Germinal center (tissue), 1 donor: ENCODE measurements around the gene ETFA.
"Not testable (repeated sequence)": the region's sequence is repeated elsewhere in the genome, so short reads cannot be mapped to it uniquely, and the experiment has no call there.

ENCODE experiments used
- DNase-seq: peaks from one replicate; pipeline ENCODE4 v3.0.0; 2012; ENCODE audit warnings: mixed read lengths, low spot score

The ETFA gene

GRCh38 chr15:76270876-76271275 lies 40.4 kb downstream of the ETFA start:
- DNase-seq = no peak

DNA sequence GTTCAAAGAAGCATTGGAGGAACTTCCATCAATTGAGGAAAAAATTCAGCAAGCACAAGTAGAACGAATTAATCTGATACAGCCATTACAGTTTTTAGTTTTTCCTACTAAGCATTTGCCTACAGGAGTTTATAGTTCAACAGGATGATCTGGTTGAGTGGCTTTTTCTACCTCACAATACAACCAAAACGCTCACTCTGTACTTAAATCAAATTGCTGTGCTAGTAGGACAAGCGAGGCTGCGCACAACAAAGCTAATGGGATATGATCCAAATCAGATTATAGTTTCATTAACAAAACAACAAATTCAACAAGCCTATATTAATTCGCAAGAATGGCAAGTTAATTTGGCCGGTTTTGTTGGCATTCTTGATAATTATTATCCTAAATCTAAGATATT lies 44.2 kb downstream of the ETFA start:
- no peak for DNase-seq

DNA sequence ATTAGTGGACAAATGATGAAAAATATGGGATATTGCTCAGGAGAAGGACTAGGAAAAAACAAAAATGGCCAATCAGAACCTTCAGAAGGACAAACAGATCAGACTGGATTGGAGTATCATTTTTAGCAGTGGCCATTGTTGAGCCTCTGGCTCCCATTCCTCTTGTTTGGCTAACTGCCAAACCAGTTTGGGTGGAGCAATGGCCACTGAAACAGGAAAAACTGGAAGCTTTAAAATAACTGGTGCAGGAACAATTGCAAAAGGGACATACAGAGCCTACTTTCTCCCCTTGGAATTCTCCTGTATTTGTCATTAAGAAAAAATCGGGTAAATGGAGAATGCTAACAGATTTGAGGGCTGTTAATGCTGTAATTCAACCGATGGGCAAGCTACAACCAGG lies 45.5 kb downstream of the ETFA start:
- DNase-seq = not testable (repeated sequence)

DNA sequence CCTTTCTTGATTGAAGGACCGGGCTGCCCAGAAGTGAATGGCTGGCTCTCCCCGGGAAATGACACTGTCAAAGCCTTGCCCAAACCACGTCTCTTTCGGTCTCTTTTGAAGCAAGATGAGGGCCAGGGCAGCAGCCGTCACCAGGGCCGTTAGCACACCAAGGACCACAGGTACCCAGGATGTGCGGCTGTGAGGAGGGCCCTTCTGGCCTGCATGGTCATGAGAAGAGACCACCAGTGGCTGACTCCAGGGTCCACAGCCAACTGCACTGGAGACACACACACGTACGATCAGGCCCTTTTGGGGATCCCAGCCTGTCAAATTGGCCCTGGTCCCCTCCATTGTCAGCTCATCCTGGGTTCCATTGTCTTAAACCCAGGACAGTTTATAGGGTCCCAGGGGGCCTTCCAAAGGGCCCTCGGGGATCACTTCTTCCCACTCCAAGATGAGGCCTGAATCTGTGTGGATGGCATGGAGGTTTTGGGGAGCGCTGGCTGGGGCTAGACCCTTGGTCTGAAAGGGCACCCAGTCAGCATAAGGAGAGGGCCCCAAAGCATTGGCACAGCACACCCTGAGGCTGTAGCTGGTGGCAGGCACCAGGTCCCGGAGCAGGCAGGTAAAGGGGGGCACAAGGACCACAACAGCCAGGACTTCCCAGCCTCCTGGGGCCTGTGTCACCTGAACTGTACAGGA lies 50.9 kb downstream of the ETFA start:
- DNase-seq = no peak

GRCh38 chr15:76259392-76259791 lies 51.9 kb downstream of the ETFA start:
- no peak for DNase-seq

- DNase-seq = no peak
These were observed 52.8 kb downstream of the ETFA start for GRCh38 chr15:76258460-76258859.

DNA sequence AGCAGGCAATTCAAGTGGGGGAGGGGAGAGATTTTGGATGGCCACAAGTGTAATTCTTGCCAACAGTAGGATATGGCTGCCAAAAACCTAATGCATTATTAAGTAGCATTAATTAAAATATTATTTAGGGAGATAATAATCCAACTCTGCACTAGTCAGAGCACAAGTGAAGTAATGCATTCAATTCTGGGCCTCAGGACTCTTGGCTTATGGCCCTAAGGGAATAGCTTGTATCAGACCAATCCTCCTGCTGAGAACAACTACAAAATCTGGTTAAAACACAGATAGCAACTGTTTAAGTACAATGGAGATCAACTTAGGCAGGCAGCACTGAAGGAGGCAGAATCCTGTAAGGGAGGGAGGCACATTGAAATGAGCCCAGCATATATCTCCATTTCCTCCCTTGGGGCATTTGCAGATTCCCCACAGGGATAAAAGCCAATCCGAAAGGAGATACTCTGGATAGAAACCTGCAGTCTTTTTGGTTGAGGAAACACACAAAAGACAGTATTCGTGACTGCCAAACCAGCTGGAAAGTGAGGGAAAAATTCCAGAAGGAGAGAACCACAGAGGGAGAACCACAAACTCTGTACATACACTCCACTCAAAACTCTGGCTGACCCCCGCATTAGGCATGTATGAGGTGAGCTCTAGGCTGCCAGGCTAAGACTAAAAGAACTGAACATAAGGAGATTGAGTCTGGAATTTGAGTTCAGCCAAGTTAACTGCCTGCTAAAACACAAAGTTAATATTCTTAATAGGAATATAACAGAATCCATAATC lies 57.4 kb downstream of the ETFA start:
- DNase-seq = no peak

DNA sequence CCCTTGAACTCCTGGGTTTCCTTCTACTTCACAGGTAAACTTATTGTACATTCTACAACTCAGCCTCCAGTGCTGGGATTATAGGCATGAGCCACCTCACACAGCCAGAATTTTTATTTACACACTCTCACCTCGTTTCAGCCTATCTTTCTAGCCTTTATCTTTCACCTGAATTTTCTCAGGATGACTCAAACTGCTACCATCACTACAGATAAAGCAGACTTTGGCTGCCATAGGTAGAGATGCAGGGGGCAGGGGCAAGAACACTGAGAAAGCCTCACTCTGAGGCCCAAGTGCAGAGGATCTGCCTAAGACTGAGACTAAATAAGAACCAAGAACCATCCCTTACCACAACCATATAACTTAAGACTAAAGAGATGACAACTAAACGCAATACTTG lies 59.0 kb downstream of the ETFA start:
- no peak for DNase-seq

GRCh38 chr15:76251717-76252116 lies 59.6 kb downstream of the ETFA start:
- DNase-seq = no peak

DNA sequence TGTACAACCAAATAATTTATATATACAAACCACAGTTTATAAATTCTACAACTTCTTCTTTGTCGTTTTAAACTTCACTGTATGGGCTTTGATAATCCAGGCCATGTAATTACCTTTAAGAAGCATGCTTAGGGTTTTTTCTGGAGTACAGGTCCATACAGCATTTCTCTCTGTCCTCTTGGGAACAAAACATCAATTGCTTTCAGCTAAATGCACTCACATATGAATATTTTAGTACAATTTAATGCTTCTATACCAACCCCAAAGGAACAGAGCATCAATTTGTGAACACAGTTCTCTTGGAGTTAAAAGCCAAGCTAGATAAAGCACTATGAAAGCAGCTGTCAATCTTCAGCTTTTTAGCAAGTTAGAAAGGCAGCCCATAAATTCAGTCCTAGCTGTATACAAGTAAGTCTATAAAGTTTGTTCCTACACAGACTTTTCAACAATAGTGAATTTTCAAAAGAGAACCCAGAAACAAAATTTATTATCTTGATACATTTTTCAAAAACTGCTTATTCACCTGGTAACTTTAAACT lies 66.1 kb downstream of the ETFA start:
- DNase-seq = no peak

DNA sequence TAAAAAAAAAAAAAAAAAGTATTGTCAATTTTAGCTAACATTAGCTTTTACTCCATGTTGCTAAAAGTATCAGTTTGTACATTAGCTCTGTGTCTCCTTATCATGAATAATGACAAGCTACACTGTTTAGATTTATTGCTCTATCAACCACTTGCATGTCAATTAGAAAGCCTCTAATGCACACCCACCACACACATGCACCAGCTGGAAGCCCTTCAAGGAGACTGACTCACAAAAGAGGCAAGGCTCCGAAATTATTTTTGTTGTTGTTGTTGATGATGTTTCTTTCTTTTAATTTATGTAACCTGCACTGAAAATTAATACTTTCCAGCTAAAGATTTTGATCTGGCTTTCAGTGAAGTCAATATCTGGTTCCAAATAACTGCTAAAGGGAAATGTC lies 71.5 kb downstream of the ETFA start:
- no peak for DNase-seq

DNA sequence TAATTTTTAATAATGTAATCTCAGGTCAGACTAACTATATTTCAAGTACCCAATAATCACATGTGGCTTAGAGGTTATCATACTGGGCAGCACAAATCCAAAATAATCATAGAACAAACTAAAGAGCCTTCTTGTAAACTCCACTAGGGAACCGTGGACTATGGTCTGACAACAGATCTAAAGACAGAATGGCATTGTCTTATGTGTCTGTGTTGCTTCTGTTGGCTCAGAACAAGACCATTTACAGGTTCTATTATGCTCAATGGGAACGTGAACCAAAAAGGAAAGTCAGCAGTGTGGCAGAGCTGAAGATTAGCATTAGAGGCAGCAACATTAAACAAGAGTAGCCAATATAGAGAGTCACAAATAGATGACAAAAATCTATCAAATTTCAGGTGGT lies 74.9 kb downstream of the ETFA start:
- DNase-seq = no peak

DNA sequence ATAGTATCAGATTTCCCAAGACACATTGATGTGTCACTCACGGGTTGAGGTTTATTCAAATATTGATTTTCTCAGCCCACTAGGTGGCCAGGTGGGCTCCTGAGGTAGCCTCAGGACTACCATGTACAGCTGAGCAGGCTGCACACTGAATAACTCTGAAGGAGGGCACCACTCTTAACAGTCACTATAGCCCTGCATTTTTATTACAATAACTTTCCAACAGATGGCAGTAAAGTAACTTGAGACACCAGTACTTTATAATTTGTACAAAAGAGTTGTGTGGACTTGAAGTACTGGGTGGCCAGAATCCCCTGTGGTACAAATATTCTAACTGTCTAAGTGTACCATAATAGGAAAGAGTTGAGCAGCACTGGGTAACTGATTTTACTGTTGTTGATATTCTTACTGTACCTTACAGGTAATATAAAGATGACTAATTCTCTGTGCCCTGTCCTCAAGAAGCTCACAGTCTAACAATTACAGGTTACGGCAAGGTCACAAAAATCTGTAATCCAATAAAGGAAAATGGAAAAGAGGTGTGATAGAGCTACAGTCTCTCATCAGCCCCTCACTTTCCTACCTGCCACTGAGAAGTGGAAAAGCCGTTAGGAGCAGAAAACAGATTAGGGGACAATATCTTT lies 76.0 kb downstream of the ETFA start:
- DNase-seq = peak; percentile 11

GRCh38 chr15:76234337-76234889 lies 76.9 kb downstream of the ETFA start:
- DNase-seq = no peak

GRCh38 chr15:76233921-76234320 lies 77.3 kb downstream of the ETFA start:
- DNase-seq = no peak

GRCh38 chr15:76229266-76229665 lies 82.0 kb downstream of the ETFA start:
- no peak for DNase-seq

DNA sequence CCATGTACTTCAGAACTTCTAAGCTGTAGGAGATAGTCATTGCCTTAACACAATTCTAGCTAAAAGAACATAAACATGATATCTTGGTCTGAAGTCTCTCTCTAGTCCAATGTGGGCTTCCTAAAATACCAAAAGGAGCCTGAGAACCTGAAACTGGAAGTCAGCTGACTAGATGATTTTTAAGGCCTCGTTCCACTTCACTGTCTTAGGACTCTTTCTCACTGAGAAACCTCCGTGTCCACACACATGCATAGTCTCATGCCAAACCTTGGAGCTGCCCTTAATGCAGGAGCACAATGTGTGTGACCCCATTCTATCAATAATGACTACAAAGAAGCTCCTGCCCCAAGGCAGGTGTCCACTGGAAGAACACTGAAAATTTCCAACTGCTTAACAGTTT lies 87.7 kb downstream of the ETFA start:
- DNase-seq = no peak

DNA sequence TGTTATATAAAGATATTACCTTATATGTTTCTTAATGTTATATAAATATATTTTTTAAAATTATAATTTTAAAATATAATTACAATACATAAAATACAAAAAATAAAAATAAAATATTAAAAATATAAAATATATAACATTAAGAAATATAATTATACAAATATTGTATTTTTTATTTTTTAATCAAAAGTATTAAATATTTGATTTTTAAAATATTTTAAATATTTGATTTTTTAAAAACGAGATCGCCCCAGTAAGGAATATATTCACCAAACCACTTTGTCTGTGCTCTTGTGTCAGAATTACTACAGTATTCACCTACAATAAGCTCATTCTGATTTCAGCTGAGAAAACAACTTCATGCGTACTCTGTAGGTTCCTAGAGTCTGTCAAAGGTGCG lies 89.1 kb downstream of the ETFA start:
- no peak for DNase-seq

DNA sequence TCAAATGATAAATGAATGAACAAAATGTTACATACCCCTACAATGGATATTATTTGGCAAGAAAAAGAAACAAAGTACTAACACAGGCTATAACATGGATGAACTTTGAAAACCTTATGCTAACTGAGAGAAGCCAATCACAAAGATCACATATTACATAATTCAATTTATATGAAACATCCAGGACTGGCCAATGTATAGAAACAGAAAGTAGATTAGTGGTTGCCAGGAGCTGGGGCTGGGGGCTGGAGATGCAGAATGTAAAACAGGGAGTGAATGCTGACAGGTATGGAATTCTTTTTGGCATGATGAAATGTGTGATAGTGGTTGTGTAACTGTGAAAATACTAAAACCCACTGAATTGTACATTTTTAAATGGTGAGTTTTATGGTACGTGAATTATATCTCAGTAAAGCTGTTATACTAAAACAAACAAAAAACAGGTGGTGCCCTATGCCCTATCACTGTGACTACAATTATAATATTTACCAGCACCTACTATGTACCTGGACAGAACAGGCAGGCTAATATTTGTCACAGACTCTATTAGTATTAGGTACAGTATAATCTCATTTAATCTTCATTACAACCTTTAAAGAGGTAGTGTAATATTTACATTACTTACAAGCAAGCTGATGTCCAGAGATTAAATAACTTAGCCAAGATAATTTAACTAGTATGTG lies 90.0 kb downstream of the ETFA start:
- DNase-seq = no peak

DNA sequence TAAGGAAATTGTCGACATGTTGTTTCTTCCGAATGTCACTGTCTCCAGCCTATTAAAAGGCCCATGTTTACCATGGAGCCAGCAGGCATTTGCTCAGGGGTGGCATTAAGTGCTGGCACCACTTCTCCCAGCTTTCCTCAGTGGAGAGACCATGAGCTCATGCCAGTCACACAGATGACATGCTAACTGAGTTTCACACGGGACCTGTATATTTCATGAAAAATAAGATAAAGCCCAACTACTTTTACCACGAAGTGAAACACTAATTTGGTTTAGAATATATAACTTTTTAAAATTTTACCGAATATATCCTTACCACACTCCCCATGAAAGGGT lies 93.4 kb downstream of the ETFA start:
- DNase-seq = no peak

DNA sequence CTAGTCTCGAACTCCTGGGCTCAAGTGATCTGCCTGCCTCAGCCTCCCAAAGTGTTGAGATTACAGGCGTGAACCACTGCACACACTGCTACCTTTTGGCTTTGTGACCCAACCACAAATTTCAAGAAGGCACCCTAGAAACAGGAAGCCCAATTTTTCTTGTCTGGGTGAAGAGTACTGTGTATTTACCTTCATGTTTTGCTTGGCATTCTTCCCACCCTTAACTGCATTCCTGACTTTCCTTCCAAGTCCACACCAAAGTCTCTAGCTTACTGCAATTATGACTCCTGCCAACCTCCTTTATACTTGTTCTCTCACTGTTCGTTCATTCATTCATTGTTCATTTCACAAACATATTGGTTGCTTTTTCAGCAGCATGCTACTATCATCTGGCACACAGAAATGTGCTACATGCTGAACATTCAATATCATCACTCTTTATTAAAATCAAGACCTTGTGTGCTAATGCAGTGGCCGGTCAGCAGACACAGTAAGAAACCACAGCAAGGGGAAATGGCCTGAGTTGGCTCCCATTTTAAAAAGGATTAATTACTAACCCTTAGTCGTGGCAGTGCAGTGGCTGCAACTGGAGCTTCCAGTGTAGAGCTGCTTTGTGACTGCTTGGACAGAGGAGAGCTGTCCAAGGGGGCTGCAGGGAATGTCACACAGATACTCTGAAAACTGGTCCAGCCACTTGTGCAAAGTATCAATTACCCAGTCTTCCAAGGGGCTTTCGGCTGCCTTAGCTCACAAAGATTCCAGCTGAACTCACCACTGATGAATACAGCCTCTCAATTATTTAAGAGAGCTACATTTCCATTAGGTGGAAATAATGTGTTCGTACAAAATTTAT lies 94.0 kb downstream of the ETFA start:
- DNase-seq = no peak
